Epithelial cell of esophagus (primary cell): ENCODE measurements around the gene SF3B4.
A peak's percentile ranks its signal among the peaks of the same experiment; 100 is the strongest.
"Not testable (repeated sequence)": the region's sequence is repeated elsewhere in the genome, so short reads cannot be mapped to it uniquely, and the experiment has no call there.

Source experiments
- DNase-seq: peaks from one replicate; pipeline ENCODE4 v3.0.0; 2010; ENCODE audit warnings: low read depth
- H3K4me3 ChIP-seq: 2 replicates; pipeline ENCODE4 v1.5.1; 2011; ENCODE audit warnings: mild to moderate bottlenecking, low read length, control low read depth
- TF ChIP-seq, protein P1 (sequence below): IDR thresholded peaks from 2 replicates; pipeline ENCODE4 v1.5.1; 2011; ENCODE audit warnings: low read depth, mild to moderate bottlenecking, low read length, control low read depth, inconsistent platforms; ENCODE audit not compliant: insufficient read depth; ENCODE audit errors: missing control alignments

Gene SF3B4

GRCh38 chr1:149888247-149888998, 39.2 kb downstream of the SF3B4 start:
- TF ChIP-seq, protein P1, sequence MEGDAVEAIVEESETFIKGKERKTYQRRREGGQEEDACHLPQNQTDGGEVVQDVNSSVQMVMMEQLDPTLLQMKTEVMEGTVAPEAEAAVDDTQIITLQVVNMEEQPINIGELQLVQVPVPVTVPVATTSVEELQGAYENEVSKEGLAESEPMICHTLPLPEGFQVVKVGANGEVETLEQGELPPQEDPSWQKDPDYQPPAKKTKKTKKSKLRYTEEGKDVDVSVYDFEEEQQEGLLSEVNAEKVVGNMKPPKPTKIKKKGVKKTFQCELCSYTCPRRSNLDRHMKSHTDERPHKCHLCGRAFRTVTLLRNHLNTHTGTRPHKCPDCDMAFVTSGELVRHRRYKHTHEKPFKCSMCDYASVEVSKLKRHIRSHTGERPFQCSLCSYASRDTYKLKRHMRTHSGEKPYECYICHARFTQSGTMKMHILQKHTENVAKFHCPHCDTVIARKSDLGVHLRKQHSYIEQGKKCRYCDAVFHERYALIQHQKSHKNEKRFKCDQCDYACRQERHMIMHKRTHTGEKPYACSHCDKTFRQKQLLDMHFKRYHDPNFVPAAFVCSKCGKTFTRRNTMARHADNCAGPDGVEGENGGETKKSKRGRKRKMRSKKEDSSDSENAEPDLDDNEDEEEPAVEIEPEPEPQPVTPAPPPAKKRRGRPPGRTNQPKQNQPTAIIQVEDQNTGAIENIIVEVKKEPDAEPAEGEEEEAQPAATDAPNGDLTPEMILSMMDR = peak; percentile 70
- peak overlapping the region; percentile 91 for H3K4me3 ChIP-seq
- peak; percentile 87 for DNase-seq

GRCh38 chr1:149887456-149888246, 40.0 kb downstream of the SF3B4 start:
- peak; percentile 98 for DNase-seq
- H3K4me3 ChIP-seq = peak overlapping the region; percentile 91
- TF ChIP-seq, protein P1 = no peak

- peak overlapping the region; percentile 91 for H3K4me3 ChIP-seq
- DNase-seq = not testable (repeated sequence)
These were observed 40.5 kb downstream of the SF3B4 start for GRCh38 chr1:149887196-149887455.

DNA sequence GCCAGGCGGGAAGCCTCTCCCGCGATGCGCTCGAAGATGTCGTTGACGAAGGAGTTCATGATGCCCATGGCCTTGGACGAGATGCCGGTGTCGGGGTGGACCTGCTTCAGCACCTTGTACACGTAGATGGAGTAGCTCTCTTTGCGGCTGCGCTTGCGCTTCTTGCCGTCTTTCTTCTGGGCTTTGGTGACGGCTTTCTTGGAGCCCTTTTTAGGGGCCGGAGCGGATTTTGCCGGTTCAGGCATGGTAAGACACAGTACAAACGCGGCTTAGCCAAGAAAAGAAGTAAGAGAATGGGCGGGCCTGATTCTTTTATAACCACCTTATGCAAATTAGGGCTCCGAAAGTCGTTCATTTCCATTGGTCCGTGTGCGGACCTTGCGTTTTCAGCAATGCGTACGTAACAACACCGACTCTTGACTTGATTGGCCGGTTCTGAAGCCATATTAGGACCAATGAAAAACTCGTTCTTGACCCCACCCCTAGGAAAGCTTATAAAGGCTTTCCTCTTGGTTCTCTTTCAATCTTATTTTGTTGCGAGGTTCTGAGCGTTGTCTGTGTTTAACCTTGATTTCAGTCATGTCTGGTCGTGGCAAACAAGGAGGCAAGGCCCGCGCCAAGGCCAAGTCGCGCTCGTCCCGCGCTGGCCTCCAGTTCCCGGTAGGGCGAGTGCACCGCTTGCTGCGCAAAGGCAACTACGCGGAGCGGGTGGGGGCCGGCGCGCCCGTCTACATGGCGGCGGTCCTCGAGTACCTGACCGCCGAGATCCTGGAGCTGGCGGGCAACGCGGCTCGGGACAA, 41.0 kb downstream of the SF3B4 start:
- peak; percentile 99 for DNase-seq
- H3K4me3 ChIP-seq = peak overlapping the region; percentile 91
- TF ChIP-seq, protein P1 = no peak

GRCh38 chr1:149886121-149886395, 41.5 kb downstream of the SF3B4 start:
- DNase-seq = peak; percentile 39
- H3K4me3 ChIP-seq = peak overlapping the region; percentile 91

GRCh38 chr1:149885339-149886120, 42.1 kb downstream of the SF3B4 start:
- DNase-seq = peak; percentile 66
- peak overlapping the region; percentile 91 for H3K4me3 ChIP-seq
- TF ChIP-seq, protein P1 = peak; percentile 24

DNA sequence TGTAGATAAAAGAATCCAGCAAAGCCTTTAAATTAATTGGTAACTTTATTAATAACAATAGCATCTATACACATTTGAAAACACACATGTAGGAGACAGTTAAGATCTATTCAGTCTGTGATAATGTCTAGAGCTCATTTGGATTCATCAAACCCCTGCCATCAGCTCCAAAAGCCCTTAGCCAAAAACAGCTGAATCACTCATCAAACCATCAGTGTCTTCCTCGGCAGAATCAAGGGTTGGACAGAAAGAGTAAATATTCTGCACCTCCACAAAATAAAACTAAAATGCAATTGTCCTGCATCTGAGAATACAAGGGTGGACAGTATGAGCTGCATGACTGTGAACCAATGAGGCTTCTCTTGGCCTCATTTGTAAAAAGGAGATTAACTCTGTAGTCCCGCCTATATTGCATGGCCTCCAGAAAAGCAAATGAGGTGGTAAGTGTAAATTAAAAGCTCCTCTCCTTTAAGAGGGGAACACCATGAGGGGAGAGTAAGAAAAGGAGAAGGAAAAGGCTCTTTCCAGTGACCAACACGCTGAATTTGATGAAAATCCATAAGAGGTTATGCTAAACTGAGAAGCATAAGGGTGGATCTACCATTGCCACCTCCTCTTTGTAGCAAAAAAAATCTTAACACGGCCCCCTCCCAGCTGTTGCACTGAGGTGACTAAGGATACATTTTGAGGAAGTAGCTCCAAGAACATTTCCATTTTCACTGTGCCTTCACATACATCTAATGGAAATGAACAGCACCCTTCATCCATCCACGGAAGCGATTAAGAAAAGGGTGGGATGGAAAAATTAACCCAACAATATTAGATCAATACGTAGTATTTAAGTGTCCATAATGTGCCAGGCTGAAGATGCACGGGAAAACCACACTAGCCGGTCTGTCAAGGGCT, 42.9 kb downstream of the SF3B4 start:
- DNase-seq = no peak
- peak overlapping the region; percentile 91 for H3K4me3 ChIP-seq
- TF ChIP-seq, protein P1 = no peak
